ENCODE measurements around the gene NDUFAF8.

Gene NDUFAF8

DNA sequence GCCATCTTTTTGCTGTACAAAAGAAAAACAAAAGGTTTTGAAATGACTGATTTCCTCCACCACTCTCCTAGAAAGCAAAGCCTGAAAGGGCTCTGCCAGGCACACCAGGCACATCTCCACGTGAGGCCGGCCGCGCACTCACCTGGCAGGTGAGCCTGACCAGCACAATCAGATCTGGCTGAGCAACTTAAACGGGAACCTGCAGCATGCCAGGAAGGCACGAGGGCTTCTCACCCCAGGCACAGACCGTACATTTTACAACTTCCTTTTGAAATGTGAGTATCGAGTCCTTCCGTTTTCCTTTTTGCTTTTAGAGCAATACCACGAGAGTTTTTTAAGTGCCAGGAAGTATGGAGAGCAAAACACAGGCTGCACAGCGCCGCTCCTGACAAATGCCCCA lies 33.5 kb downstream of the NDUFAF8 start:
- no peak for DNase-seq (ENCODE audit: low read depth in 2 of 3, low spot score in 1 of 3)

DNA sequence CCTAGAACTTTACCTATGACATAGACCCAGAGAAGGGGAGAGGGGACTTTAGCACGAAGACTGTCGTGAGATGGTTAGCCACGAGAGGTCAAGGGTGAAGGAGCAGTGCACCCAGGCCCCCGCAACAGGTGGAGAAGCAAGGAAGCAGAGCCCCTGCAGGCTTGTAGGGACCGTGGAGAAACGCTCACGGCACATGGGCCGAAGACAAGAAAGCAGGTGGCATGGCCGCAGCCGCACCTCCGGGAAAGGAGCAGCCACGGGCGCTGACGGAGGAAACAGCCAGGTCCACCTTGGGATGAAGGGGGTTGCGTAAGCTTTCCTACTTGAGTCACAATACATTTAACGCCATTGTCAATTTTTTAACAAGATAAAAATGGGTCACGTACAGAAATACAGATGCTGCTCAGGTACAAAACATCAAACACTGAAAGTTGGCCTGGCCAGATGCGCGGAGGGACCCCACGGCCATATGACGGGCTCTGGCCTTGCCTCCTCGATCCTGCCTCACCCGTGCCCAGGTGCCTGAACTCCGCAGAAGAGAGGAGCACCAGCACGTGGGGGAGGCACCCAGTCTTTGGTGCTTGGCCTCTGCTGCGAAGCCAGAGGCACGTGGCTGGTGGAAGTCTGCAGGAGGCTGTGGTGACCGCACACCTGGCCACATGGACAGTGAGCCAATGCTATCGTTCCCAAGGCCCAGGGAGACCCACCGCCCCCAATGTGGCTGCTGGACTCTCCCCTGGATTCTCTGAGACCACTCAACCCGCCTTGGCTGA lies 34.8 kb downstream of the NDUFAF8 start:
- DNase-seq (ENCODE audit: low read depth in 2 of 3, low spot score in 1 of 3), result no peak

DNA sequence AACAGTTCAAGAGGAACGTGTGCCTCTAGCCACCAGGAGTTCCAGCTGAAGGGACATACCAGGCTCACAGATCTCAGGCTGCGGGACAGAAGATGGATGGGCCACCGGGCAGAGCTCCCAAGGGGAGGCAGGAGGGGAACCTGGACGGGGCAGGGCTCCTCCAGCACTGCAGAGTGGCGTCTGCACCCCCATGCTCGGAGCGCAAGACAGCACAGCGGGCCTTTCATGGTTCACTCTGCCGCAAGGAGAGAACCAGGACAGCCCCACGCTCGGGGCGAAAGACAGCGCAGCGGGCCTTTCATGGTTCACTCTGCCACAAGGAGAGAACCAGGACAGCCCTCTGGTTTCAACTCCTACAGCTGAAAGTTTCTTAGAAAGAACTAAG lies 35.3 kb downstream of the NDUFAF8 start:
- no peak for DNase-seq (ENCODE audit: low read depth in 2 of 3, low spot score in 1 of 3)

DNA sequence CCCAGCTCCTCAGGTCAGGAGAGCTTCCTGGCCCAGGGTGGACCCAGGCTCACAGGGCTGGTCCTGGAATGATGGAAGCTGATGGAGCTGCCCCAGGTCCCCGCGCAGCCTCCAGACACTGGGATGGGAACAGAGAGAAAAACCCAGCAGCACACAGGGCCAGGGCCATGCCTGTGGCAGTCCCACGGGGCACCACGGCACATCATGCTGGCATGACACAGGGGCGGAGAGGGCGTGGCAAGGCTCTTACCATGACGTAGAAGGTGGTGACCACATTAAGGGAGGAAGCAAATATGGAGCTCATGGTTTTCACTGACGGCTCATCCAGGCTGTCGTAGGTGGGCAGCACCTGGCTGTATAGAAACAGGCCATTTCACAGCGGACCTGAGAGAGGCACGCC lies 37.7 kb downstream of the NDUFAF8 start:
- DNase-seq (ENCODE audit: low read depth in 2 of 3, low spot score in 1 of 3), result no peak

DNA sequence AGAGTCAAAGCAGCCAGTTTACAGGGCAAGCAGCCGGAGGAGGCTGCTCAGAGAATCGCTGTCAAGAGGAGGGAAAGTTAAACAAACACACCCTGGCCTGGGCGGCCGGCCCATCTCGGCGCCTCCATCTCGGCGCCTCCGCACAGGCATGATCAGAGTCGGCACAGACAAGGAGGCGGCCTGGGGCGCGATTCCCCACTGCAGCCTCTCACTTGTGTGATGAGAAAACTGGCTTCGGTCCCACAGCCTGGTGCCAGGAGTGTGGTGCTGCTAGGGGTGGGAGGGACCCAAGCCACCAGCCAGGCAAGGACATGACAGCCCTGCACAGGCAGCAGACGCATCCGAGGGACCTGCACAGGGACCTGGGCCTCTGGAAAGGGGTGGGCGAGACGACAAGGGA lies 38.3 kb downstream of the NDUFAF8 start:
- DNase-seq (ENCODE audit: low read depth in 2 of 3, low spot score in 1 of 3), result no peak

DNA sequence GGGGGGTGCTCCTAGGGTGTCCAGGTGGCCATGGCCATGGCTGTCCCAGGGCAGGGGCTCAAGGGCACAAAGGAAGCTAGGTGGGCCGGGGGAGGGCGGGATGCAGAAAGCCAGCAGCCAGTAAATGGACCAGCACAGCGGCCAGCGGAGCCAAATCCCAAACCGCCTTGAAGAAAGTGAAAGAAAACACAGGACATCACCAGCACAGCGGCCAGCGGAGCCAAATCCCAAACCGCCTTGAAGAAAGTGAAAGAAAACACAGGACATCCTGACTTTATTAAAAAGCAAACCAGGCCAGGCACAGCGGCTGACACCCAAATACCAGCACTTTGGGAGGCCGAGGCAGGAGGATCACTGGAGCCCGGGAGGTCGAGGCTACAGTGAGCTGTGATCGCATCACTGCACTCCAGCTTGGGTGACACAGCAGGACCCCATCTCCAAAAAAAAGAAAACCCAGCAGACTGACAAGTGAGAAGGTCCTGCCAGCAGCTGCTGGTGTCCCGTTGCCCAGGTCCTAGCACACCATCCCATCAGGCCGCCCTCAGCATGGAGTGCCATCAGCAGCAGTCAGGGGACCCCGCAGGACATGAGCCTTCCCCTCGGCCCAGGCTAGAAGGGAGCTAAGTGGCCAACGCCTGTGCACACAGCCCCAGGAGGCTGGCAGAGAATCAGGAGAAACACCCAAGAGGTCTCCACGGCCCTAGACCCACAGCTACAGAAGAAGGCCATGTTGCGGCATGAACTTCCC lies 39.0 kb downstream of the NDUFAF8 start:
- DNase-seq (ENCODE audit: low read depth in 2 of 3, low spot score in 1 of 3), result no peak

DNA sequence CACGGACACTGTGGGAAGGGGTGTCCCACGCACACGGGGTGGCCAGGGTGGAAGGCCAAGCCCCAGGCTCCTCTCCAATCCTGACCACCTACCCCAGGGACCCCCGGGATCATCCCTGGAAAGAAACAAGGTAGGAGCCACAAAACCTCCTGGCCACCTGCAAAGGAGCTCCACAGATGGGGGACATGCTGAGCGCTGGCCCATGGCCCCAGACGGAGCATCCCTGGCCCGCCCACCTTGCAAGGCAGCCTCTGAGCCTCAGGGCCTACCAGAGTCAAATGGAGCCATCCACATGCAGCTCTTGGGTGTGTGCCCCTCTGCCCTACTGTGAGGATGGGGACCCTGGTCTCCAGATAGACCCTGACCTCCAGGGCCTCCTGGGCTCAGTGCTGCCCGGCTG lies 39.7 kb downstream of the NDUFAF8 start:
- DNase-seq (ENCODE audit: low read depth in 2 of 3, low spot score in 1 of 3), result no peak

DNA sequence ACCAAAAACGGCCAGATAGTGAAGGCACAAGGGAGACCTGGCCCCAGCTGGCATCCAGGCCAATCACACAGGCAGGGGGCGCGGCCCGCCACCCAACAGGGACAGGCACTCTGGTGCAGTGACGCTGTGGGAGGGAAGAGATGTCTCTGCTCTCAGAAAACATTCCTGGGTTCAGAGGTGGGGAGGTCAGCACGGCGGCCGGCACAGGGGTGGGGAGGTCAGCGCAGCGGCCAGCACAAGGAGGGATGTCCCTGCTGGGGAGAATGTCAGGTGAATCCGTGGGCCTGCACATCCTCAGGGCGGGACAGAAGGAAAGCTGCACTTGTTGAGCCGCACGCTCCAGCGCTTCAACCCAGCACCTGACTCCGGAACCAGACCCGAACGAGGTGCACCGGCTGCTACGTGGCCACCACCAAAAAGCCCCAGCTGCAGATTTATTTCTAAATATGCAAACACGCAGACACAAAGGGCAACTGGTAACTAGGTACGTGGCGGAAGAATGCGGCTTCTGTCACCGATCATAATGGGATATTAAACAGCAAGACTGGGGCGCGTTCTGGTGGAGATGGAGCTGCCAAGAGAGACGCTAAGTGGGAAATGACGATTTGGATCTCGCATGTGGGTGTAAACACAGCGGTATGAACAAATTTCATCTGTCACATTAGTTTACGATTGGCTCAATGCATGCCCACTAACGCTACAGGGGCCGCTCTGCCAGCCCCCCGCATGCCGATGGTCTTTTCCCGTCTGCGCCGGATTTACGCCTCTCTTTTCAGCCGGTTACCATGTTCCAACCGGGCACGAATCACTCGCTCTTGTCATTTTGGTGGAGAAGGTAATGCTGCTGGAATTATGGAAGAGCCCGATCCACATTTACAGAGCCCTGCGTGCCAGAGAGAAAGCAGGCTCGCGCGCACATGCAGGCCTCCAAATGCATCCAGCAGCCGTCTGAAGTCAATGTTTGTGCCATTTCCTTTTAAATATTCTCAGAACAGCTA lies 40.5 kb downstream of the NDUFAF8 start:
- no peak for DNase-seq (ENCODE audit: low read depth in 2 of 3, low spot score in 1 of 3)

DNA sequence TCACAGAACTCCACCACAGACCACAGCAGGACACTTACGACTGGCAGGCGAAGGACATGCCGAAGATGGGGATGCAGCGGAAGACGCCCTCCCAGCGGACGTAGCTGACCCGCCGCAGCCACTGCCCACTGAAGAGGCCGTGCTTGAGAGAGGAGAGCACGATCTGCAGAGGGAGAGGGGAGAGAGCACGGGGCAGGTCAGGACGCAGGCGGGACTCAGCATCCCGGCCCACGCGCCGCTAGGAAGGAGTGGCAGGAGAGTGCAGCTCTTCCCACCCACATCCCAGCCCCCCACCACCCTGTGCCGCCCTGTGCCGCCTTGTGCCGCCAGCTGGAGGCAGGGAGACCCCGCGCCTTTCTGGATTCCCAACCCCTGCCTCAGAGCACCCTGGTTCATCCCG lies 41.5 kb downstream of the NDUFAF8 start:
- DNase-seq (ENCODE audit: low read depth in 2 of 3, low spot score in 1 of 3), result no peak

DNA sequence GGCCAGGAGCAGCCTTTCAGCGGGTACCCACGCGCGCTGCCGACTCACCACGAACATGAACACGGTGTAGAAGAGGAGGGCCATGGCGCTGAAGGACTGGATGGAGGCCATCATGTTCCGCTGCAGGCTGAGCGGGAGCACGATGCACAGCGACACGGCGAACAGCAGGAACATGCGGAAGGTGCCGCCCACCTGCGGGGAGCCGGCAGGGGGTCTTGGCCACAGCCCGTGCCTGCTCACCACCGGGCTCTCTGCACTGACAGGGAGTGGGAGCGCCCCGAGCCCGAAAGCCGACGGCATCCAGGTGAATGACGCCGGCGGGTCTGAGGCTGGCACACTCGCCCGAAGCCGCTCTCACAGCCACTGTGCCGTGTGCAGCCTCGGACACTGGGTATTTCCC lies 43.0 kb downstream of the NDUFAF8 start:
- no peak for DNase-seq (ENCODE audit: low read depth in 2 of 3, low spot score in 1 of 3)

DNA sequence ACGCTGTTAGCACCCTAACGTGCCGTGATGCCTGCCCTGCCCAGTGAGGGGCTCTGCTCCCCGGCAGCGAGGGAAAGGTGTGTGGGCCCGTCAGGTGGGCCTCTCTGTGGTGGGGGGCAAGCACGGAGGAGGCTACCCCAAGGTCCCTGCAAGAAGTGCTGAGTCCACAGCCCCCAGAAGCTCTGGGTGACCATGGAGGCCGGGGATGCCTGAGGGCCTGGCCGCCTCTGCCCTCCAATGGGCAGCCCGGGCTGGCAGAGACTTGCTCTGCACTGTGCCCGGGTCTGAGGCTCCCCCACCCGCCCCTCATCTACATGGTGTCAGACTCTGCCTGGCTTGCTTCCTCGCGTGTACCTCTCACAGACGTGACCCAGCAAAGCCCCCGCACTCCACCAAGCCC lies 43.8 kb downstream of the NDUFAF8 start:
- DNase-seq (ENCODE audit: low read depth in 2 of 3, low spot score in 1 of 3), result no peak

DNA sequence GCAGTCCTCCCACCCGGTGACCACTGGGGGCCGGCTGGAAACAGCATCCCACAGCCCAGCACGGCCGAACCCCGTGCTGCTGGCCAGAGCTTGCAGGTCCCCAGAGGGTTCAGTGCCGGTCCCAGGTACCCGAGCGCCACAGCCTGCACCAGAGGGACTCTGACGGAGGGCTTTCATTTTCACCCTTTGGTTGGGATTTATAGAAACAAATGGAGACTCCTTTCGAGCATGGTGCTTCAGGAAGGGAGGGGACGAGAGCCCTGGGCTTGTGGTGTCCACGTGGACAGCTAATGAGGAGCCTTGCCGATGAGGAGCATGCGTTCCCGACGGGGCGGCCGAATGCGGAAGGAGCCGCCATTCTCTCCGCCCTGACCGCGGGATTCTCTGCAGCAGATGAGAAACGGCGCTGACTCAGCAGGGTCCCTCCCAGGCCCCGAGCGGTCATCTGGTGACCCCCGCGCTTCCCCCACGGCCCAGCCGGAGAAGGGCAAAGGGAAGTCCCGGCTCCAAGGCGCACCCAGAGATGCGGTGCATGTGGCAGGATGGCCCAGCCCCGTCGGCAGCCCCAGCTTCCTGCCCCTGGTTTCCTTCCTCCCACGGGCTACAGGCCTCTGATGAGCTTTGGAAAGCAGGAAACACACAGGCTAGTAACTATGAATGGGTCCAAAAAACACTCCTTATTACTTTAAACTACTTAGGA lies 46.2 kb downstream of the NDUFAF8 start:
- peak; percentile 52 to 65 (median 62) for DNase-seq (ENCODE audit: low read depth in 2 of 3, low spot score in 1 of 3)

DNA sequence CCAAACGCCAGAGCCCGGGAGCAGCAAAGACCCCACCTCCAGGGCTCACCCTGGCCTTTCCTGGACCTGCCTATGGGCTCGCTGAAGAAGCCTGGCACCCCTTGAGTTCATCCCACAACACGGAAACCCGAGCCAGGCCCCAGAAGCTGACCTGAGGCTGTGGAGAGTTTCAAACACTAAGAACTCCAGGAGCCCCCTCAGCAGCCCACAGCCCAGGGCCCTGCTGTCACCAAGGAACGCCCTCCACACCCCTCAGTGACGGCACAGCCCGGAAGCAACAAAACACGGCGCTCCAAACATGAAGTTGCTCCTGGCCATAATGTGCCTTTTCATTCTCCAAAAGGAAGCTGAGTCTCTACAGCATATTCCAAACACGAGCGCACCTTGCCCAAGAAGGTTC lies 46.8 kb downstream of the NDUFAF8 start:
- DNase-seq (ENCODE audit: low read depth in 2 of 3, low spot score in 1 of 3), result no peak

DNA sequence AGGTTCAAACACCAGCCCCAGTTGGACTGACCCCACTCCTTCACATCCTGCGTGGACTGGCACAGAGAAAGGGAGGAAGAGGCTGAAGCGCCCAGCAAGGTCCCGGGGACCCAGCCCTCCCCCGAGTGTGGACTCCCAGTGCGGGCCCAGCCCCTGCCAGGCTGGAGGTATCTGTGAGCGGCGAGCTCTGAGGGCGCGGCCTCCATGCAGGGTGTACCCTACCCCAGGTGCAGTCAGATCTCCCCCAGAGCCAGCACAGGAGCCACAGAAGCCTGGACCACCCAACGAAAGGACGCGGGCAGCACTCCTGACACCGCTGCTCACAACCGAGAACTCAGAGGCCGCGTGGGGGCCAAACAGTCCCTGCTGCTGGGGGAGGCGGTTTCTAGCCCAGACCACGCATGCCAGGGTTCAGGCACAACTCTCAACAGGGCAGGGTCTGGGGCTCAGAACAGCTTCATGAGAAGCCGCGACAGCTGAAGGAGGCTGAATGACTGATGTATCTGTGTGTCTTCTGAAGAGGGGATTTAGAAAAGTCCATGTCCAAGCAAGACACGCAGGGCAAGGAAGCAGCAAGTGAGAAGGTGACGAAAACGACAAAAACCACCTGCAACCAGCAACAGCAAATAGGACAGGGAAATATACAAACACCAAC lies 47.5 kb downstream of the NDUFAF8 start:
- DNase-seq (ENCODE audit: low read depth in 2 of 3, low spot score in 1 of 3), result no peak

DNA sequence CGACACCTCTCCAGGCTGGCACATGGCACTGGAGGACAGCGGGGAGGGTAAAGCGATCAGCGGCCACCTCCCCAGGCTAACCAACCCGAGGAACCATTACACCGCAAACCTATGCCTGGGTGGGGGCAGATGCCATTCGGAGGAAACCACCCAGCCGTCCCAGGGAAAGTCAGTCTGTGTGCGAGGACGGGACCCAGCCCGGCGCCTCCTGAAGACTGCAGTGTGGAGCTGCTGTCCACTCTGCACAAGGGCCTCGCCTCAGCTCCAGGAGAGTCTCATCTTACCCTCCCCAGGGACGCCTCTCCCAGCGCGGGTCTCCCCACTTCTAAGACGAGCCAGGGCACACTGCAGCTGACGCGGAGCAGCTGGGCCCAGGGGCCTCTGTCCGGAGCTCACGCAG lies 48.0 kb downstream of the NDUFAF8 start:
- DNase-seq (ENCODE audit: low read depth in 2 of 3, low spot score in 1 of 3), result no peak

DNA sequence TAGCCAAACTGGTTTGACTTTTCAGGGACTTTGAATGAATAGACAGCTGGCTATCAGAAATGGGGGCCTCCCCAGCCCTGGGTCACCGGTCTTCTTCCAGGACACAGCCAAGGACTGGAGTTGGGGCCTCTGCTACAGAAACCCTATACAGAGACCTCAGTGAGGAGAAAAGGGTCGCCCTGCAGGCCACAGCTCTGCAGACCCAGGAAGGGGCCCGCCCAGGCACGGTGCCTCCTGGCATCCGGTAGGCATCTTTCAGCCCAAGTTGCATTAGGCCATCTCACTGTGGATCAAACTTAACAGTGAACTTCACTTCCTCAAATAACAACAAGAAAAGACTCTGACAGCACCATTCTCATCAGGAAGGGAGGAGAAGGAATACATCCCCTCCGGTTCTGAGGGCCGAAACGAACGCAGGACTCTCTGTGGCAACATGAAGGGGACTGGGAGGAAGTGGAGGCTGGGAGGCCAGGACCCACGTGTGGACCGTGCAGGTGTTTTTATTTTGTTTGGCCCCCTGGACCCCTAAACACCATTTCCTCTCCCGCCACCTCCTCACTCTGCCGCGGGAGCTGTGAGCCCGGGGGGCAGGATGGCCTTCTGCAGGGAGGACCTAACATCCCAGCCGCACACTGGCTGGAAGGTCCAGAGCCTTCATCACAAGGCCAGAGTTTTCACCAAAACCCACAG lies 48.8 kb downstream of the NDUFAF8 start:
- DNase-seq (ENCODE audit: low read depth in 2 of 3, low spot score in 1 of 3), result no peak

DNA sequence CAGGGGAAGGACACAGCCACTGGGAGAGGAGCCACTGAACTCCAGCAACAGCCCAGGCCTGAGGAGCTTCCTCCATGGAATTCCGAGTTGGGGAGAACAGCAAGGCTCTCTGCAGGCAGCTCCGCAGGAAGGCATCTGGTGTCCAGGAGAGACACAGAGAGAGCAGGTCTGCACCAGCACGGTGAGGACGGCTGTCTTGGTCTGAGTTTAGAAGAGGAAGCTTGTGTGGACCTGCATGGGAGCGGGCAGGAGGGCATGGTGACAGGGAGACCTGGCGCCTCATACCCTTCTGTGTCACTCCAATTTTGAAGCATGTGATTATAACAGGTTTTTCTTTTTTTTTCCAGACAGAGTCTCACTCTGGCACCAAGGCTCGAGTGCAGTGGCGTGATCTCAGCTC lies 49.6 kb downstream of the NDUFAF8 start:
- no peak for DNase-seq (ENCODE audit: low read depth in 2 of 3, low spot score in 1 of 3)

DNA sequence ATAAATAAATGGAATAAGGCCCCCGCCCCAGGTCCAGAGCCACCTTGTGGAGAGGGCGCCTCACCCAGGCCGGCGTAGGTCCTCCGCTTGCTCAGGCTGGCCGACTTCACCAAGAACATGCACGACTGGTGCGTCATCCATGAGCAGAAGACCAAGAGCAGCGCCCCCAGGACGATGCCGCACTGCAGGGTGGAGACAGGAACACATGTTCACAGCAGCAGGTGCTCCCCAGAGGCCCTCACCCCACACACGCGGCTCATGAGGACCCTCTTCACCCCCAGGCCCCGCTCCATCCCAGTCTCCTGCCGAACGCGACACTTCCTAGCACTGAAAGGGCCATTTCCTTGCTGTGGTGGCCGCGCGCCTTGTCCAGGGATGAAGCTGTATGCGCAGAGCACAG lies 50.5 kb downstream of the NDUFAF8 start:
- DNase-seq (ENCODE audit: low read depth in 2 of 3, low spot score in 1 of 3), result no peak

DNA sequence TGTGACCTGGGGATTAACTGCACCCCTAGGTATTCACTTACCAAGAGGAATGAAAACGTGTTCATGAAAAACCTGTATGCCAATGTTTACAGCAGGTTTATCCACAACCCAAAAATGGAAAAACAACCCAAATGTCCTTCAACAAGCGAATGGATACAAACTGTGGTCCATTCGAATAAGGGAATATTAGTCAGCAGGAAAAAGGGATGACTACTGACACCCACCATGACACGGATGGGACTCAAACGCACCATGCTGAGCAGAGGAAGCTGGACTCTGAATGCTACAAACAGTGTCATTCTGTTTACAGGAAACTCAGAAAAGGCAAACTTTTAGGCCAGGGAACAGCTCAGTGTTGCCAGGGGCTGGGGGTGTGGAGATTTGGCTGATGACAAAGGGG lies 51.1 kb downstream of the NDUFAF8 start:
- no peak for DNase-seq (ENCODE audit: low read depth in 2 of 3, low spot score in 1 of 3)
